GM18867 (cell line): ENCODE results near the gene SCARF1.

Experiments
- ATAC-seq: cut with Tn5 transposase; IDR thresholded peaks from one replicate; pipeline ENCODE4 v1.9.1; 2021; ENCODE audit warnings: mild to moderate bottlenecking, moderate library complexity; ENCODE audit not compliant: unreplicated experiment

SCARF1 gene

DNA sequence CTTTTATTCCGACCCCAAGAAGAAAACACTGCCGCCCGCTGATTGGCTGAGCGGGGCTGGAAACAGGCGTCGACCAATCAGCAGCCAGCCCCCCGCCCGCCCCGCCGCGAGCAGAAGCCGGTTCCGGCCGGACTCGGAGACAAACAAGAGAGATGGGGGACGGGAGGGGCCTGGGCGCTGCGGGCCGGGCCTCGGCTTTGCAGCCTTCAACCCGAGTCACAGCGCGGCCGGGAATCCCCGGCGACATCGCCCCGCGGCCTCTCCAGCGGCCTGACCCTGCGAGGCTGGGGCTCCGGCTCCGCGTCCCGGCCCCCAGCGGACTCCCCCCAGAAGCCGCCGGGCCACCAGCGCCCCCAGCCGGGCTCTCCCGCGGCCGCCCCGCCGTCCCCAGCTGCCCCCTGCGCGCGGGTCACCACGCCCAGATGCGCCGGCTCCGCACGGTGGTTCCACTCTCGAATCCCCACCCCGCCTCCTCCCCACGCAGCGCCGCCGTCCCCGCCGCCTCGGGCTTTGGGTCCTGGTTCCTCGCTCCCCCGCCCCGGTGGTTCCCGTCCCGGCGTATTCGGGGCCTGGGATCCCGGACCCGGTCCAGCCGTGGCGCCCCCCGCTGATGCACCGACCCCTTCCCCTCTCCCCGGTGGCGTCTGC, 16.6 kb downstream of the SCARF1 start:
- ATAC-seq, result peak; percentile 56

DNA sequence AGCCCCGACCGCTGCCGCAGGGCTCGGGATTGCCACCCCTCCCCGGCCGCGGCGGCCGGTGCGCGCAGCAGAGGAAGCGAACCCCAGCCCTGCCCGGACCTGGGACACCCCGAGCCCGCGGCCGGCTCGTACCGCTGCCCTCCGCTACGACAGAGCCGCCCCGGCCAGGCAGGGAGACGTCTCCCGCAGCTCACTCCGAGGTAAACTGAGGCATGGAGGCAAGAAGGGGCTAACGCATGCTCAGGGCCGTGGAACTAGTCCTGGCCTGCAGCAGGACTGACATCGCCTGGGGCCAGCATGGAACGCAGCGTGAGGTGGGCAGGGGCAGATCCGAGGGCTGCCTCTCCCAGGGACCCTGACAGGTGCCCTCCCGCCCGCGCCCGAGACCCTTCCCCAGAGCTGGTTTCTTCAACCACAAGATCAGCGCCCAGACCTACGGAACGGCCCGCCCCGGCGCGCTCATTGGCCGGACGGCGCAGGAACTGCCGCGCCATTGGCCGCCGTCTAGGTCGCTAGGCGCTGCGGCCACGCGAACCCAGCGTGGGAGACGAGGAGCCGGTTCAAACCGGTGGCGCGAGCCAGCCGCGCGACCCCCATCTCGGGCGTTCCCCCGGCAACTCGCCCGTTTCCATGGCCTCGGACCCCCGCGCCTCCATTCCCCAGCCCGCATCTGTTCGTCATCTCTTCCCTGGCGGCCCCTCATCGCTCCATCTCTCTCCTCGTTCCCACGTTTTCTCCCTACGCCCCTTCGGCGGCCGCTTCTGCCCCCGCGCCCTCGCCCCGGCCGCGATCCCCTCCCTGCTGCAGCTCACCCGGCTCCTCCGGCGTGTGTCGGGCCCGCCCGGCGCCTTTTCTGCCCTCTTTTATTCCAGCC, 17.3 kb downstream of the SCARF1 start, which contains the start of gene SLC43A2:
SLC43A2 (minus strand) TSS at position 853 of the 874 bp plus-strand sequence. CDS start 960 bp downstream, outside the sequence.
- ATAC-seq, result peak; percentile 54

DNA sequence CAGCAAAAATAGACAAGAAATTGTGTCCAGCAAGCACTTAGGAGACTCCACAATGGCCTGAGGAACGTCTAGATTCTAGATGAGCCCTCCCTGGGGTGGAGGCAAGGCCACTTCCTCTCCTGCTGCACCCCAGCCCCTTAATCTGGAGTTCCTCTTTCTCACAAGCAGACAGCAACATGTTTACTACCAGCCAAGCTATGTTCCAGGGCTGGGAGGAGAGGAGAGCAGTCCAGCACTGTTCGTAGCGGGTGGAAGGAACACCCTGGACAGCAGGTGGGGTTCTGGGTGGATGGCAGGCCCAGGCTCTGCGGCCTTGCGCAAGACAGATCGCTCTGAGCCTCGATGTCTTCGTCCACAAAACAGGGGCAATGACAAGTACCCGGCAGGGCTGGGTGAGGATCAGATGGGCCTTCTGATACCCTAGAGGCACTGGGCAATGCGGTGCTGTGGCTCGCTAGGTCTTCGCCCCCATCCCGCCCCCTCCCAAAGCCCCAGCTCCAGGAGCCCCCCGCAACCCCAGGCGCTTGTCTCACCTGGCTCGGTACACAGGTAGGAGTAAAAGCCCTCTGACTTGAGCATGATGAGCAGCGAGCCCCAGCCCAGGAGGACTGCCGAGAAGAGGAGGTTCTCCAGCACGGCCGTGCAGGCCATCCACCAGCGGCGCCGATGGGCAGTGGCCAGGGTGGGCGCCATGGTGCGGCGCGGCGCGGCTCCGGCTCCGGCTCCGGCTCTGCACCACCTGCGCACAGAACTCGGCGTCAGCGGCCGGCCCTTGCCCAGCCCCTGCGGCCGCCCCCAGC, 18.1 kb downstream of the SCARF1 start:
- ATAC-seq, result no peak

DNA sequence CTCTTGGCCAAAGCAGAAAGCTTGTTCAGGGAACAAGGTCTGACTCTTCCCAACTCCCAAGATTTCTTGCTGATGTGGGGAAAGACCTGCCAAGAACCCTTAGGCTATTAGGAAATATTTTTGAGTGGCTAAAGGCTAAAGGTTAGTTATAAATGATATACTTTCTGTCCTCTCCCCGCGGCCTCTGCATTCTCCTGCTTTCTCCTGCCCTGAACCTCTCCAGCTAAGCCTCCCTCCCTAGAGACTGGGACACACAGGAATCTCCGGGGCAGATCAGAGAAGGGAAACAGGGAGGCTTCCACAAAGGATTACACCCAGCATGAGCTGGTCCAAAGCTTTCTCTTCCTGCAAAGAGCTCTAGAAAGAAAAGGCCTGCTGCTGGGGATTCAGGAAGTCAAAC, 19.2 kb downstream of the SCARF1 start:
- ATAC-seq, result no peak

DNA sequence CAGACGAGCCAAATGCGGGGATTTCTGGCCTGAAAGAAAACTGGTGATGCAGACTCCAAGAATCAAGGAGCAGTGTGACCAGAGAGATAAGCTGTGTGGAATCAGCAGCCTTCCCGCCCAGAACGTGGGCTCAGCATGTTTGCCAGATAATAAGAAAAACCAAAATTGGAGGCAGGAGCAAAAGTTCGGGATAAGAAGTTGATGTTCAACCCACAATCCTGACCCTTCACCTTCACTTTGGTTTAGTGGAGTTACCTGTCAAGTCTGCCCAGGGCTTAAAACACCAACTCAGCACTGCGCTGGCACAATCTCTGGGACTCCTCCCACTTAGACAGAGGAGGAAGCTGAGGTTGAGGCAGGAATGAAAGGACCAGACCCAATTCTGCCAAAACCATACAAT, 20.0 kb downstream of the SCARF1 start:
- ATAC-seq, result no peak

DNA sequence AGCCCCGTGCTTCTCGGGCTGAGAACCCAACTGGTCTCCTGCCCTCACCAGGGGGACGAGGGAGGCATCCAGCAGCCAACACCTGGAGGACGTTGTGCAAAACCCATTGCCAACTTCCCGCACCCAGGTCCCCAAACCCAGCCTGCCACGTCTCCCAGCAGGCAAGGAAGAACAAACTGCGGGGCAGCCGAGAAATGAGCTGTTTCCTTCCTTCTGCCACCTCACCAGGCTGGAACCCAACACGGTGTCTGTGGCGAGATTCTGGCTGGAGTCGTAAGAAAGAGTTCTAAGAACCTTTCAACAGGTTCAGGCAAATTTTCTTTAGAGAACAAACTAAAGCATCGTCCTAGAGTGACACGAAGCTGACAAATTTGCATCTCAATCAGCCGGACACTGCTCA, 20.5 kb downstream of the SCARF1 start:
- ATAC-seq, result no peak

DNA sequence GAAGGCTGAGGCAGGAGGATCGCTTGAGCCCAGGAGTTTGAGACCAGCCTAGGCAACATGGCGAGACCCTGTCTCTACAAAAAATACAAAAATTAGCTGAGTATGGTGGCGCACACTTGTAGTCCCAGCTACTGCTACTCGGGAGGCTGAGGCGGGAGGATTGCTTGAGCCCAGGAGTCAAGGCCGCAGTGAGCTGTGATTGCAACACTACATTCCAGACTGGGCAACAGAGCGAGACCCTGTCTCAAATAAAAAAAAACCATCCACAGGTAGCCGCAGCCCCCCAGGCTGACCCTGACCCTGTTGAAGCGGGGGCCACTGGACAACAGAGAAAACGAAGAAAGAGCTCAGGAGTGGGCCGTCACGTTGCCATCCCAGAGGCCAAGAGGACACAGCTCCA, 20.9 kb downstream of the SCARF1 start:
- ATAC-seq, result no peak

DNA sequence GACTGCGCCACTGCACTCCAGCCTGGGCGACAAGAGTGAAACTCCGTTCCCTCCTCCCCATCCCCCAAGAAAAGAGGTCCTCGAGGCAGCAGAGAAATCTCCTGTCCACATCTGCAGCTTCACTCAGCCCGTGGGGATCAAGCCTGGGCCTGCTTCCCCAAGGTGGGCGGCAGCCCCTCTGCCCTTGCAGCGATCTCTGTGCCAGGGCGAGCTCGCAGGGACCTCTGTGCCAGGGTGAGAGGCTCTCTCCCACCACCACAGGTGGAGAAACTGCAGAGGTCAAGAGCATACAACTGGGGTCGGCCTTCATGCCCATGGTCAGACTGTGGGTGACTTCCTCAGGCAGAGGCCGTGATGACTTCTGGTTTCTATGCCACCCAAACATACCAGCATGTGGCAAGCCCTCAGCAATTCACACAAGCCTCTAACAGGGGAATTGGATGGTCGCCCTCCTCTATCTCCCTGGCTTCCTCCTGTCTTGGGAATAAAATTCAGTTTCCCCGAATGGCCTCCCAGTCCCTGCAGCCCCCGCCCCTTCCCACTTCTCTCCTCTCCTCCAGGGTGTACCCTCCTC, 22.4 kb downstream of the SCARF1 start:
- no peak for ATAC-seq

DNA sequence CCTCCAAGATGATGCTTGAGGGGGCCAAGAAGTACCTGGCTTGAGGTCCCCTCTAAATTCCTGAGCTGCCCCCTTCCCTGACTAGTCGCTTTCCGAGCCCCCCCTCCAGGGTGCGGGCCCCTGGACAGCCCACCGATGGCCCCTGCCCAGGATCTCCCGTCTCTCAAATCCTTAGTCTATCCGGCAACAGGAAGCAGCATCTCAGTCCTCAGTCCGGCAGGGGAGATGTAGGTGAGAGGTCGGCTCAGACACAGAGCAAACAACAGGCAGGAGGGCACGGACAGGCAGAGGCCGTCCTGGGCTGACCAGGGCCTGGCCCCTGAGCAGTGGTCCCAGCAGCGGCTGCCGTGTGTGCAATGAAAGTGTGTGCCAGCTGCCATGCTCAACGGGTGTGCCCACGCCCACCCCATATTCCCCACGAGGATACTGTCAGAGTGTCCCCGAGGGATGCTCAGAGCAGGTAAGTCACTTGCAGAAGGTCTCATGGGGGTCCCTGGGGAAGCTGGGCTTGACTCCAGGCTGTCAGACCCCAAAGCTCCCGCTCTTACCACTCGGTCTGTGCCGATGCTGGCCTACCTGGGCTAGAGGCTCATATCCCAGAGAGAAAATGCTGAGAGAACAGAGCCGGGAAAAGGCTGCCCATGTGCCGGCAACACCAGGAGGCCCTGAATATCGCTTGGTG, 24.1 kb downstream of the SCARF1 start:
- ATAC-seq, result no peak

DNA sequence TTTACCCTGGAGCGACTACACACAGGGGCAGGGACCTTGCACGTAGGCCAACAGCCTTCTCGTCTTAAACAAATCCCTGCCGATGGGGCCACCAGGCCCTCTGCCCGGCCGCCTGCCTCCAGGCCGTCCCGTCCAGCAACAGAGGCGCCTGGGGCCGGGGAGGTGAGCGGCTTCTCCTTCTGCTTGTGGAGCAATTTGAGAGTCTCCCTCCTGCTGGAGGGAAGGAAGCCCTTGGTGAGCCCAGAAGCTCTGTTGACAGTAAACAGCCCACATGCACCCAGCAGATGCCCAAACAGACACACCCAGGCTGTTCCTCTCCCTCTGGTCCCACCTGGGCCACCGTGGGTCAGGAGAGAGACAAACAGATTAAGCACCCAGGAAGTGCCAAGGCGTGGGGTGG, 25.0 kb downstream of the SCARF1 start:
- no peak for ATAC-seq

DNA sequence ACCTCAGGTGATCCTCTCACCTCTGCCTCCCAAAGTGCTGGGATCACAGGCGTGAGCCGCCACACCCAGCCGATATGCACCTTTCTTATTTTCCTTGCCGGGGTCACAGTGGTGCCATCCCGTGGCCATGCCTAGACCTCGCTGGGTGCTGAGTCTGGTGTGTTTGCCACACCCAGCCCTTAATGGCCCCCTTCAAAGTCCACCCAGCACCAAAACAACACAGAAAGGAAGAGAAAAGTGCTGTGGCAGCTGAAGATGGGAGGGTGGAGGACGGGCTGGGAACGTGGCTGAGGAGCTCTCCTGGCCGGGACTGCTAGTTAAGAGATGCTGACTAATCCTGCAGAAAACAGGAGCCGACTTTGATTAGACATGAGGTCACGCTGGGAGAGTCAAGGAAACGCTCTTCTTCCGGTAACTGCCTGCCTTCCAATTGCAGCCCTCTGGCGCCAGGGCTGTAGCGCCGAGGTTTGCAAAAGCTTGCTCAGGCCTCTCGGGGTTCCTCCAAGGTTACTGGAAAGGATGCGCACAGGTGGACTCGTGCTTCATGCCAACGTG, 27.8 kb downstream of the SCARF1 start:
- no peak for ATAC-seq

DNA sequence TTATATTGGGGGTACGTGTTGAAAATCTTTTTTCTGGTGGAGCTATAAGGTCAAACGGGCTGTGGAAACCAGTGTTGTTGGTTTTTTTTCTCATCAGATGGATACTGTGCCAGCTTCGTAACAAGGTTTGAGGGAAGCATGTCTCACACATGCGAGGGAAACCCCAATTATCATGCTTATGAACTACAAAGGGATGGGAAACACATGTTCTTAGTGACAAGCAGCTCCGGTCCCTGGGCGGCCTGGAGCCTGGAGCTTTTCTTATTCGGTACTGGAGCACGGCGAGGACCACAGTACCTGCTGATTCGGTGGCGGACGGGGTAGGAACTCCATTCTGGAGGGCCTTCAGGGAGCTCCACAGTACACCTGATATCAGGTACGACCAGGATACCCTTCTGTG, 29.4 kb downstream of the SCARF1 start:
- ATAC-seq, result no peak

DNA sequence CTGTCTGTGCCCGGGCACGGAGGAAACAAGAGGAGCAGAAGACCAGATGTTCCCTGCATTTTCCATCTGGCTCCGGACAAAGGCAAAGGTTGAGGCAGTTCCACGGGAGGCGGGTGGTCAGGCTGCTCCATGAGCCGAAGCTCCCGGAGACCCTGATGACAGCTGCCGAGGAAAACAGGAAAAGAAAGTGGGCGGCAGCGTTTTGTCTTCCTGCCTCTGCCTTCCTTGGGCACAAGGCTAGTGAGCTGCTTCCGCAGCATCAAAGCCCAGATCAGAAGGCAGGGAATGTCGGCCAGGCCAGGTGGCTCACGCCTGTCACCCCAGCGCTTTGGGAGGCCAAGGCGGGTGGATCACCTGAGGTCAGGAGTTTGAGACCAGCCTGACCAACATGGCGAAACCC, 33.1 kb downstream of the SCARF1 start:
- no peak for ATAC-seq

DNA sequence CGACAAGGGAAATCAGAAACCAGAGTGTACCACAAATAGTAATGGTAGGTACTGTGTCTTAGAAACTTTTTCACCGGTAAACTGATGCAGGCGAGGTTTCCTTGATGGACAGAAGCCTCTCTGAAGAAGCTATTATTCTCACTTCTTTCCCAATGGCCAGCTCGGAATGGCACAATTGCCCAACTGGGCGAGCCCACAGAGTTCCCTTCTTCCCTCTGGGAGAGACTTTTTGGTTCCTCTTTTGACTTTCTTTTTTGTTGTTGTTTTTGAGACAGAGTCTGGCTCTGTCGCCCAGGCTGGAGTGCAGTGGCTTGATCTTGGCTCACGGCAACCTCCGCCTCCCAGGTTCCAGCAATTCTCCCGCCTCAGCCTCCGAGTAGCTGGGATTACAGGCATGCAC, 33.8 kb downstream of the SCARF1 start:
- no peak for ATAC-seq

DNA sequence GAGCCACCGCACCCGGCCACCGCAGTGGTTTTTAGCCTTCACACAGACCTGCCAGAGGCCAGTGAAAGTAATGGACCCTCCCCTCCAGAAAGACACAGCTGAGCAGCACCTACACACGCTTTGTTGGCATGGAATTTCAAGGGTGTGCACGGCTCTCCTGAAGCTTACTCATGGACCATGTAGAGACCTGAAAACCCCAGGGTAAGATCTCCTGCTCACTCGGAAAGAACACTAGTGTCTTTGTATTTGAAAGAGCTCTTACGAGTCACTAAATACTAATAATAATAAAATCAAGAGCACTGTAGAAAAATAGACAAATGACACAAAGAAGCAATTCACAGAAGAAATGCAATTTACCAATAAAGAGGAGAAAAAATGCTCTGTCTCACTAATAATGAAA, 36.9 kb downstream of the SCARF1 start:
- ATAC-seq, result no peak

DNA sequence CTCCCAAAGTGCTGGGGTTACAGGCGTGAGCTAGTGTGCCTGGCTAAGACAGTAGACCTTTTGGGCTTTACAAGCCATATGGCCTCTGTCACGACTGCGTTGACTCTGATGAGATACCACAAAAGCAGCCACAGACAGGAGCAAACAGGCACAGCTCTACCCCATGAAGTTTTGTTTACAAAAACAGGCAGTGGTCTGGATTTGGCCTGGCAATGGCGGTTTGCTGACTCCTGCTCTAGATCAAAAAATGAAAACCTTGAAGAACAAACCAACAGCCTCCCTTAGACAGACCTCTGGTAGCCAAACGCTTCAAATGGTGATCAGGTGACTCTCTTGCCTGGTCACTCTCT, 37.6 kb downstream of the SCARF1 start:
- ATAC-seq, result peak; percentile 9

DNA sequence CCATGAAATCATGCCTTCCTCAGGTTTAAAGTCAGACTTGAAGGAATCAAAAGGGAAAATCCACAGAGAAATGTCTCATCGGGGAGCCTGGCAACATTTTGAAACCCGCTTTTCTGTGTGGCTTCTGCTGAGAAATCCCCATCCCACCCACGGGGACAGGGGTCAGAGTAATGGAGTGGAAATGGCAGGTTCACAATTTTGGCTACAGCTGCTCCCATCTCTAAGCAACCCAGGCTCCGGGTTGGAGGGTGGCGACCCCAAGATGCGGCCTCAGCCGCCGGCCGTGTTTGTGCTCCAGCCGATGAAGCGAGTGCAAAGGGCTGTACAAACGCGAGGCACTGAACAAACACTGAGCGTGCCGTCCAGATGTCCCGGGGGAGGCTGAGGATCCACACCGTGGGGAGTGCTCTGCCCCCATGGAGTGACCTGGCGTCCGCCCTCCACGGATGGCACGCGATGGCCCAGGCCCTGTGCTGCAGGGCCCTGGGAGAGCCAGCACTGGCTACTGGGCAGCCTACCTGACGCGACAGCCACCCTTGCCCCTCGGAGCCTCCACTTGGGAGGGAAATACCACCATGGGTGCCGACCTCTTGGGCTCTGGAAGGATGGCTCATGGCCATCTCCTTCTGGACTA, 39.1 kb downstream of the SCARF1 start:
- peak; percentile 26 for ATAC-seq

DNA sequence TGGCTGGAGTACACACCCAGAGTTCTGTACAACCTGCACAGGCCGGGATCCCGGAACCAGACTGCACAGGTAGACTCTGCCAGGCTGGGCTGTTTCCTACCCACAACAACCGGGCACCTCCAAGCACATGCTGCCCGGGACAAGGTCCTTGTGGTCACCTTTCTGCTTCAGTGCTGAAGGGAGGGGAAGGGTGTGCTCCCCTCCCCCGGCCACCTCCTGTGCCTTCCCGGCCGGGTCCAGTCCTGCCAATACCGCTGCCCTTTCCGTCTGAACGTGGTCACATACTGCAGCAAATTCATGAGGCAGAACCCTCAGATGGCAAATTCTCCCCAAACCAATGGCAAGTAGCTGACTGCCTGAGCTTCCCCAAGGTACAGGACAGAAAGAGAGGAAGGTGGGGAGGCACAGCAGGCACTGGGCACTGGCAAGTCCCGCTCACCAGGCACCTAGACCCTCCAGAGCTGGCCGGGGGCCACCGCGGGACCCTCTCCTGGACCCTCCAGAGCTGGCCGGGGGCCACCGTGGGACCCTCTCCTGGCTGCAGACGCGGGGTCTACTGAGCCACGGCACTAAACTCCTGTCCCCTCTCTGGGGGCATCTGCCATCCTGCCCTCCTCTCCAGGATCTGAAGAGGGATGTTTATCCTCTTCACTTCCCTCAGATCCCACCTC, 39.7 kb downstream of the SCARF1 start:
- no peak for ATAC-seq

DNA sequence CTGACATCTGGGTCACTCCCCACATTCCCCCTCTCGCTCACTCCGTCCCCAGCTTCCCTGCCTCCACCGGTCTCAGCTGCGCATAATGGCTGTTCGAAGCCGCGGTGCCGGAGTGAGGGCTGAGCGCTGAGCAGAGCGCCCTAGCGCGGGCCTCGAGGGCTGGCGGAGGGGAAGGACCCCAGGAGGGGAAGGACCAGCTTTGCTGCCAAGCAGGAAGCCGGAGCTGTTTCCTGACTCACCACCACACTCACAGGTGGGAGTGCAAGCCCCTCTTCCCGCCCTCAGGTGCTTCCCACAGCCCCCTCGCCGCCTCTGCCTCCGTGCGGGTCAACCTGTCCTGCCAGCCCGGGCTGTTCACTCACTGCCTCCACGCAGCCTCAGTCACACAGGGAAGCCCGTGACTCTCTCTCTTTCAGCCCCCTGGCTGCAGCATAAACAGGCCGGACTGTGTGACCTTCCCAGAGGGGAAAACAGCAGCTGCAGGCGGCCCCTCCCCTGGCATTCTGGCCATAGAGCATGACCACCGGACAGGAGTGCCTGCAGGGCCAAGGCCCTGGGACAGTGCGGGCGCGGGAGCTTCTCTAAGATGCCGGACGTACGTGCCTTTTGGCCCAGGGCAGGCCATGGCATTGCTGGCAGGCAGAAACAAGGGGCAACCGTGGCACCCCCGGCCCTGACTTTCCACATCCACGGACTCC, 40.6 kb downstream of the SCARF1 start:
- ATAC-seq, result no peak
